ENCODE data around the gene THAP12.
"Not testable (repeated sequence)": the region's sequence is repeated elsewhere in the genome, so short reads cannot be mapped to it uniquely, and the experiment has no call there.

The THAP12 gene

GRCh38 chr11:76329084-76329648 lies 51.8 kb downstream of the THAP12 start:
- Histone ChIP-seq H3K27me3 (ENCODE audit: control insufficient read depth, insufficient read depth, low read length) (no peaks in the 10 kb centered on the region), H3K4me1 (ENCODE audit: control insufficient read depth, insufficient read depth, low read length) (peaks cover 3% of the 10 kb centered on the region), H3K4me3 (ENCODE audit: low read length) (no peak overlapping the region), H3K9me3 (ENCODE audit: control insufficient read depth, insufficient read depth, low read length) (no peaks in the 10 kb centered on the region), H3K36me3 (ENCODE audit: control insufficient read depth, insufficient read depth, low read length) (no peaks in the 10 kb centered on the region), H3K27ac (ENCODE audit: low read length) (no peak overlapping the region)
- WGBS (ENCODE audit: insufficient coverage, insufficient read length) = no CpG with 5 or more reads among the region's 8 CpGs
- DNase-seq (ENCODE audit: low read depth, low spot score) = no peak

- Histone ChIP-seq H3K4me3 (ENCODE audit: low read length) (no peak overlapping the region), H3K27me3 (ENCODE audit: control insufficient read depth, insufficient read depth, low read length) (no peaks in the 10 kb centered on the region; the same call in 1 of the 2 replicates), H3K36me3 (ENCODE audit: control insufficient read depth, insufficient read depth, low read length) (no peaks in the 10 kb centered on the region), H3K27ac (ENCODE audit: low read length) (no peak overlapping the region), H3K4me1 (ENCODE audit: control insufficient read depth, insufficient read depth, low read length) (peaks cover 3% of the 10 kb centered on the region), H3K9me3 (ENCODE audit: control insufficient read depth, insufficient read depth, low read length) (no peaks in the 10 kb centered on the region)
- no peak for DNase-seq (ENCODE audit: low read depth, low spot score)
- no CpG with 5 or more reads among the region's 9 CpGs for whole genome bisulfite sequencing (ENCODE audit: insufficient coverage, insufficient read length)
Measured at GRCh38 chr11:76327756-76328388, 53.1 kb downstream of the THAP12 start.

- H3K27ac ChIP-seq (ENCODE audit: low read length) = no peak overlapping the region
- no peak for DNase-seq (ENCODE audit: low read depth, low spot score)
- H3K9me3 ChIP-seq (ENCODE audit: control insufficient read depth, insufficient read depth, low read length) = no peaks in the 10 kb centered on the region
- peaks cover 3% of the 10 kb centered on the region for H3K4me1 ChIP-seq (ENCODE audit: control insufficient read depth, insufficient read depth, low read length)
- no CpG with 5 or more reads among the region's 1 CpG for WGBS (ENCODE audit: insufficient coverage, insufficient read length)
- H3K36me3 ChIP-seq (ENCODE audit: control insufficient read depth, insufficient read depth, low read length) = no peaks in the 10 kb centered on the region
- no peak overlapping the region for H3K4me3 ChIP-seq (ENCODE audit: low read length)
- peaks cover 4% of the 10 kb centered on the region; the same call in 1 of the 2 replicates for H3K27me3 ChIP-seq (ENCODE audit: control insufficient read depth, insufficient read depth, low read length)
Measured at GRCh38 chr11:76327202-76327601, 53.7 kb downstream of the THAP12 start.

GRCh38 chr11:76325185-76325584 lies 55.7 kb downstream of the THAP12 start:
- no peak overlapping the region for H3K27ac ChIP-seq (ENCODE audit: low read length)
- H3K4me1 ChIP-seq (ENCODE audit: control insufficient read depth, insufficient read depth, low read length) = peaks cover 3% of the 10 kb centered on the region; the same call in 1 of the 2 replicates
- no peaks in the 10 kb centered on the region for H3K36me3 ChIP-seq (ENCODE audit: control insufficient read depth, insufficient read depth, low read length)
- no peaks in the 10 kb centered on the region for H3K9me3 ChIP-seq (ENCODE audit: control insufficient read depth, insufficient read depth, low read length)
- no CpG with 5 or more reads among the region's 2 CpGs for WGBS (ENCODE audit: insufficient coverage, insufficient read length)
- DNase-seq (ENCODE audit: low read depth, low spot score) = no peak
- peaks cover 13% of the 10 kb centered on the region; the same call in 1 of the 2 replicates for H3K27me3 ChIP-seq (ENCODE audit: control insufficient read depth, insufficient read depth, low read length)
- H3K4me3 ChIP-seq (ENCODE audit: low read length) = no peak overlapping the region

GRCh38 chr11:76323804-76324203 lies 57.1 kb downstream of the THAP12 start:
- Histone ChIP-seq H3K9me3 (ENCODE audit: control insufficient read depth, insufficient read depth, low read length) (no peaks in the 10 kb centered on the region), H3K27me3 (ENCODE audit: control insufficient read depth, insufficient read depth, low read length) (peaks cover 13% of the 10 kb centered on the region; the same call in 1 of the 2 replicates), H3K4me1 (ENCODE audit: control insufficient read depth, insufficient read depth, low read length) (no peaks in the 10 kb centered on the region; the same call in 1 of the 2 replicates), H3K4me3 (ENCODE audit: low read length) (no peak overlapping the region), H3K36me3 (ENCODE audit: control insufficient read depth, insufficient read depth, low read length) (no peaks in the 10 kb centered on the region), H3K27ac (ENCODE audit: low read length) (no peak overlapping the region)
- no CpG with 5 or more reads among the region's 6 CpGs for WGBS (ENCODE audit: insufficient coverage, insufficient read length)
- DNase-seq (ENCODE audit: low read depth, low spot score) = no peak

GRCh38 chr11:76323375-76323774 lies 57.6 kb downstream of the THAP12 start:
- not testable (repeated sequence) for H3K4me3 ChIP-seq (ENCODE audit: low read length); H3K27ac ChIP-seq (ENCODE audit: low read length); H3K9me3 ChIP-seq (ENCODE audit: control insufficient read depth, insufficient read depth, low read length); H3K36me3 ChIP-seq (ENCODE audit: control insufficient read depth, insufficient read depth, low read length); H3K4me1 ChIP-seq (ENCODE audit: control insufficient read depth, insufficient read depth, low read length); DNase-seq (ENCODE audit: low read depth, low spot score)
- no CpG with 5 or more reads among the region's 2 CpGs for WGBS (ENCODE audit: insufficient coverage, insufficient read length)
- peaks cover 13% of the 10 kb centered on the region; the same call in 1 of the 2 replicates for H3K27me3 ChIP-seq (ENCODE audit: control insufficient read depth, insufficient read depth, low read length)

GRCh38 chr11:76322942-76323341 lies 58.0 kb downstream of the THAP12 start:
- no peak for DNase-seq (ENCODE audit: low read depth, low spot score)
- no peak overlapping the region for H3K4me3 ChIP-seq (ENCODE audit: low read length)
- H3K27ac ChIP-seq (ENCODE audit: low read length) = no peak overlapping the region
- H3K9me3 ChIP-seq (ENCODE audit: control insufficient read depth, insufficient read depth, low read length) = no peaks in the 10 kb centered on the region
- no peaks in the 10 kb centered on the region for H3K36me3 ChIP-seq (ENCODE audit: control insufficient read depth, insufficient read depth, low read length)
- no peaks in the 10 kb centered on the region; the same call in 1 of the 2 replicates for H3K4me1 ChIP-seq (ENCODE audit: control insufficient read depth, insufficient read depth, low read length)
- WGBS (ENCODE audit: insufficient coverage, insufficient read length) = no CpG with 5 or more reads among the region's 2 CpGs
- peaks cover 13% of the 10 kb centered on the region; the same call in 1 of the 2 replicates for H3K27me3 ChIP-seq (ENCODE audit: control insufficient read depth, insufficient read depth, low read length)

- no peak for DNase-seq (ENCODE audit: low read depth, low spot score)
- no peaks in the 10 kb centered on the region for H3K9me3 ChIP-seq (ENCODE audit: control insufficient read depth, insufficient read depth, low read length)
- no peaks in the 10 kb centered on the region; the same call in 1 of the 2 replicates for H3K4me1 ChIP-seq (ENCODE audit: control insufficient read depth, insufficient read depth, low read length)
- H3K27ac ChIP-seq (ENCODE audit: low read length) = no peak overlapping the region
- no peaks in the 10 kb centered on the region for H3K36me3 ChIP-seq (ENCODE audit: control insufficient read depth, insufficient read depth, low read length)
- H3K4me3 ChIP-seq (ENCODE audit: low read length) = no peak overlapping the region; the same call in 1 of the 2 replicates
- WGBS (ENCODE audit: insufficient coverage, insufficient read length) = no CpG with 5 or more reads among the region's 5 CpGs
- peaks cover 13% of the 10 kb centered on the region; the same call in 1 of the 2 replicates for H3K27me3 ChIP-seq (ENCODE audit: control insufficient read depth, insufficient read depth, low read length)
Measured at GRCh38 chr11:76322540-76322939, 58.4 kb downstream of the THAP12 start.

GRCh38 chr11:76321820-76322524 lies 59.0 kb downstream of the THAP12 start:
- H3K4me3 ChIP-seq (ENCODE audit: low read length) = peak overlapping the region; percentile 19; the same call in 1 of the 2 replicates
- H3K27ac ChIP-seq (ENCODE audit: low read length) = no peak overlapping the region
- DNase-seq (ENCODE audit: low read depth, low spot score) = no peak
- no CpG with 5 or more reads among the region's 59 CpGs for WGBS (ENCODE audit: insufficient coverage, insufficient read length)
- H3K4me1 ChIP-seq (ENCODE audit: control insufficient read depth, insufficient read depth, low read length) = no peaks in the 10 kb centered on the region; the same call in 1 of the 2 replicates
- no peaks in the 10 kb centered on the region for H3K9me3 ChIP-seq (ENCODE audit: control insufficient read depth, insufficient read depth, low read length)
- no peaks in the 10 kb centered on the region for H3K36me3 ChIP-seq (ENCODE audit: control insufficient read depth, insufficient read depth, low read length)
- peaks cover 13% of the 10 kb centered on the region; the same call in 1 of the 2 replicates for H3K27me3 ChIP-seq (ENCODE audit: control insufficient read depth, insufficient read depth, low read length)

- WGBS (ENCODE audit: insufficient coverage, insufficient read length) = no CpG with 5 or more reads among the region's 8 CpGs
- H3K27me3 ChIP-seq (ENCODE audit: control insufficient read depth, insufficient read depth, low read length) = peaks cover 13% of the 10 kb centered on the region; the same call in 1 of the 2 replicates
- no peaks in the 10 kb centered on the region for H3K36me3 ChIP-seq (ENCODE audit: control insufficient read depth, insufficient read depth, low read length)
- no peaks in the 10 kb centered on the region for H3K9me3 ChIP-seq (ENCODE audit: control insufficient read depth, insufficient read depth, low read length)
- no peak for DNase-seq (ENCODE audit: low read depth, low spot score)
- H3K4me3 ChIP-seq (ENCODE audit: low read length) = peak overlapping the region; percentile 19; the same call in 1 of the 2 replicates
- no peak overlapping the region for H3K27ac ChIP-seq (ENCODE audit: low read length)
- no peaks in the 10 kb centered on the region; the same call in 1 of the 2 replicates for H3K4me1 ChIP-seq (ENCODE audit: control insufficient read depth, insufficient read depth, low read length)
Measured at GRCh38 chr11:76321340-76321739, 59.6 kb downstream of the THAP12 start.

Data from iPS DF 6.9 (cell line).